ENCODE data around the gene CAB39. TPM values are rescaled to one million over a fixed set of nuclear protein-coding genes. Genes with fewer than 3 reads are reported as not detected.
"Not testable (repeated sequence)": the region's sequence is repeated elsewhere in the genome, so short reads cannot be mapped to it uniquely, and the experiment has no call there.

The CAB39 gene
- total RNA-seq, 1 experiment from 2014 or later: 88.7 TPM

- intact Hi-C loops (cut with micrococcal nuclease; ENCODE audit: unreplicated experiment): loop anchor here (5.0 kb wide), 1 partner anchor 77 kb away; no protein-coding TSS in a partner anchor
- Mint-ChIP-seq H3K4me3 (ENCODE audit: low read depth, unreplicated experiment) (peak overlapping the region; percentile 38), H3K9me3 (ENCODE audit: low read depth, unreplicated experiment) (no peaks in the 10 kb centered on the region), H3K4me1 (ENCODE audit: low read depth, unreplicated experiment) (peaks cover 40% of the 10 kb centered on the region), H3K36me3 (ENCODE audit: insufficient read depth, unreplicated experiment) (no peaks in the 10 kb centered on the region), H3K27me3 (ENCODE audit: unreplicated experiment) (no peaks in the 10 kb centered on the region), H3K27ac (ENCODE audit: unreplicated experiment) (peak overlapping the region; percentile 87)
- no TSS peak for BruUV-seq (replicated peaks)
- CTCF ChIA-PET: interaction anchor here (0.9 kb wide), 1 partner anchor 20 kb away, joined by 3 read pairs; no protein-coding TSS in a partner anchor
- TF ChIP-seq, protein P1, sequence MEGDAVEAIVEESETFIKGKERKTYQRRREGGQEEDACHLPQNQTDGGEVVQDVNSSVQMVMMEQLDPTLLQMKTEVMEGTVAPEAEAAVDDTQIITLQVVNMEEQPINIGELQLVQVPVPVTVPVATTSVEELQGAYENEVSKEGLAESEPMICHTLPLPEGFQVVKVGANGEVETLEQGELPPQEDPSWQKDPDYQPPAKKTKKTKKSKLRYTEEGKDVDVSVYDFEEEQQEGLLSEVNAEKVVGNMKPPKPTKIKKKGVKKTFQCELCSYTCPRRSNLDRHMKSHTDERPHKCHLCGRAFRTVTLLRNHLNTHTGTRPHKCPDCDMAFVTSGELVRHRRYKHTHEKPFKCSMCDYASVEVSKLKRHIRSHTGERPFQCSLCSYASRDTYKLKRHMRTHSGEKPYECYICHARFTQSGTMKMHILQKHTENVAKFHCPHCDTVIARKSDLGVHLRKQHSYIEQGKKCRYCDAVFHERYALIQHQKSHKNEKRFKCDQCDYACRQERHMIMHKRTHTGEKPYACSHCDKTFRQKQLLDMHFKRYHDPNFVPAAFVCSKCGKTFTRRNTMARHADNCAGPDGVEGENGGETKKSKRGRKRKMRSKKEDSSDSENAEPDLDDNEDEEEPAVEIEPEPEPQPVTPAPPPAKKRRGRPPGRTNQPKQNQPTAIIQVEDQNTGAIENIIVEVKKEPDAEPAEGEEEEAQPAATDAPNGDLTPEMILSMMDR (IDR thresholded peaks at IDR 0.05; ENCODE audit: unreplicated experiment): no peak
- DNase-seq: peak; percentile 45
These were observed 18.4 kb upstream of the CAB39 start for GRCh38 chr2:230694241-230694640.

GRCh38 chr2:230695551-230695950 lies 17.1 kb upstream of the CAB39 start:
- H3K36me3 Mint-ChIP-seq (ENCODE audit: insufficient read depth, unreplicated experiment): no peaks in the 10 kb centered on the region
- no peak overlapping the region for H3K4me3 Mint-ChIP-seq (ENCODE audit: low read depth, unreplicated experiment)
- TF ChIP-seq, protein P1 (IDR thresholded peaks at IDR 0.05; ENCODE audit: unreplicated experiment): no peak
- H3K27me3 Mint-ChIP-seq (ENCODE audit: unreplicated experiment): no peaks in the 10 kb centered on the region
- DNase-seq: no peak
- H3K4me1 Mint-ChIP-seq (ENCODE audit: low read depth, unreplicated experiment): peaks cover 33% of the 10 kb centered on the region
- H3K27ac Mint-ChIP-seq (ENCODE audit: unreplicated experiment): no peak overlapping the region
- no TSS peak for BruUV-seq (replicated peaks)
- intact Hi-C loops (cut with micrococcal nuclease; ENCODE audit: unreplicated experiment): no loop called here
- CTCF ChIA-PET: no interaction called here
- H3K9me3 Mint-ChIP-seq (ENCODE audit: low read depth, unreplicated experiment): no peaks in the 10 kb centered on the region

DNA sequence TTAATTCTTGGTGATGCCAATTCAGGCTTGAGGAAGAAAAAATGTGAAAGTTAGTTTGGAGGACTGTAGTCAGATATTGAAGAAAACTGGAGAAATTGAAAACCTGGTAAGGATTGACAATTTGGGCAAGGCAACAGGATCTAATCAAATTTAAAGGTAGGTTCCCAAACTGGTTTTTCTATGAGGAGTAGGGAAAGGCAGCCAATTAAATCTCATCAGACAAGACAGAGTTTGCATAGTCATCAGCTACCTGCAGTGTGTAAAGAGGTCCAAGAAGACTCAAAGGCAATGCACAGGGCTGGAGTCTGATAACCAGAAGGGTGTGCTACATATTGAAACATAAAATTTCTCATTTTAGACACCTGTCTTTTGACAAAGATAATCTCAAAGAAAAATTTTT lies 16.0 kb upstream of the CAB39 start:
- TF ChIP-seq, protein P1 (IDR thresholded peaks at IDR 0.05; ENCODE audit: unreplicated experiment): no peak
- H3K36me3 Mint-ChIP-seq (ENCODE audit: insufficient read depth, unreplicated experiment): no peaks in the 10 kb centered on the region
- intact Hi-C loops (cut with micrococcal nuclease; ENCODE audit: unreplicated experiment): no loop called here
- H3K27me3 Mint-ChIP-seq (ENCODE audit: unreplicated experiment): no peaks in the 10 kb centered on the region
- no TSS peak for BruUV-seq (replicated peaks)
- H3K4me1 Mint-ChIP-seq (ENCODE audit: low read depth, unreplicated experiment): peaks cover 23% of the 10 kb centered on the region
- CTCF ChIA-PET: no interaction called here
- H3K27ac Mint-ChIP-seq (ENCODE audit: unreplicated experiment): no peak overlapping the region
- no peak overlapping the region for H3K4me3 Mint-ChIP-seq (ENCODE audit: low read depth, unreplicated experiment)
- DNase-seq: no peak
- H3K9me3 Mint-ChIP-seq (ENCODE audit: low read depth, unreplicated experiment): no peaks in the 10 kb centered on the region

GRCh38 chr2:230697676-230698075 lies 15.0 kb upstream of the CAB39 start:
- no TSS peak for BruUV-seq (replicated peaks)
- Mint-ChIP-seq H3K9me3 (ENCODE audit: low read depth, unreplicated experiment) (no peaks in the 10 kb centered on the region), H3K36me3 (ENCODE audit: insufficient read depth, unreplicated experiment) (no peaks in the 10 kb centered on the region), H3K27ac (ENCODE audit: unreplicated experiment) (no peak overlapping the region), H3K27me3 (ENCODE audit: unreplicated experiment) (no peaks in the 10 kb centered on the region), H3K4me1 (ENCODE audit: low read depth, unreplicated experiment) (peaks cover 23% of the 10 kb centered on the region), H3K4me3 (ENCODE audit: low read depth, unreplicated experiment) (no peak overlapping the region)
- no peak for DNase-seq
- intact Hi-C loops (cut with micrococcal nuclease; ENCODE audit: unreplicated experiment): no loop called here
- TF ChIP-seq, protein P1 (IDR thresholded peaks at IDR 0.05; ENCODE audit: unreplicated experiment): no peak
- CTCF ChIA-PET: no interaction called here

GRCh38 chr2:230698753-230699152 lies 13.9 kb upstream of the CAB39 start:
- DNase-seq; H3K27me3 Mint-ChIP-seq (ENCODE audit: unreplicated experiment); H3K4me3 Mint-ChIP-seq (ENCODE audit: low read depth, unreplicated experiment); H3K27ac Mint-ChIP-seq (ENCODE audit: unreplicated experiment); intact Hi-C loops (cut with micrococcal nuclease; ENCODE audit: unreplicated experiment); H3K9me3 Mint-ChIP-seq (ENCODE audit: low read depth, unreplicated experiment); H3K36me3 Mint-ChIP-seq (ENCODE audit: insufficient read depth, unreplicated experiment); BruUV-seq (replicated peaks); CTCF ChIA-PET: not testable (repeated sequence)
- H3K4me1 Mint-ChIP-seq (ENCODE audit: low read depth, unreplicated experiment): peaks cover 20% of the 10 kb centered on the region
